ENCODE data around the gene PGAM4. TPM values are rescaled to one million over a fixed set of nuclear protein-coding genes. Genes with fewer than 3 reads are reported as not detected.

The PGAM4 gene
- not detected in 2 replicates for total RNA-seq

DNA sequence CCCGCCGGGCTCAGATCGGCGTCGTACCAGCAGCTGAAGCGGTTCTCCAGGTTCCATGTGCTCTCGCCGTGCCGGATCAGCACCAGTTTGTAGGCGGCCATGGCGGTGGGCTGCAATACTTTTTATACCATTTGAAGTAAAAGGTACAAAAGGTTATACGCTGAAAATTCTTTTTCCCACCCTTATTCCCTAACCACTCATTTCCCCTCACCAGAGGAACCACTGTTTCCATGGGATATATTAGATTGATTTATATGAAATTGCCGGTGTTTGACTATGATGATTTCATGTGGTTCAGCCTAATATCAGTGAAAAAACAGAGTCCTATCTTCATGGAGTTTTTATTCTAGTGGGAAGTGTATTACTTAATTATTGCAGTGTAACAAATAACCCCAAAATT is at the start of gene PGAM4:
TSS of gene PGAM4 (minus strand) at position 101 of the 400 bp plus-strand sequence. CDS start at position 101, 0 bp downstream.

Other genes with a start within 250 kb of the PGAM4 start
- 65.3 and 97.3 TPM in 2 replicates for gene ATRX, start 183.4 kb downstream of the PGAM4 start, total RNA-seq
- 195 and 241 TPM in 2 replicates for gene MAGT1, start 74.2 kb downstream of the PGAM4 start, total RNA-seq
- 142 and 197 TPM in 2 replicates for gene COX7B, start 70.2 kb downstream of the PGAM4 start, total RNA-seq
- 17.8 and 22.1 TPM in 2 replicates for gene ATP7A, start 58.9 kb downstream of the PGAM4 start, total RNA-seq
- gene PGK1, start 134.6 kb upstream of the PGAM4 start, total RNA-seq: 756 and 903 TPM in 2 replicates
- gene TAF9B, start 170.0 kb upstream of the PGAM4 start, total RNA-seq: 6.0 and 9.0 TPM in 2 replicates

All from smooth muscle cell of the pulmonary artery (primary cell).